IgD-negative memory B cell (primary cell): ENCODE measurements around the gene OOSP2. TPM values are rescaled to one million over a fixed set of nuclear protein-coding genes. Genes with fewer than 3 reads are reported as not detected.

Experiments used
- polyA plus RNA-seq: library from polyadenylated mRNA; unstranded; fragments of 300-500 nt; fragmentation: Illumina TruSeq; gene quantifications from one replicate; pipeline ENCODE4 v1.2.3, GENCODE V29; 2021

OOSP2 gene
- polyA plus RNA-seq, 1 donor from 2014 or later: not detected

Other genes with a start within 250 kb of the OOSP2 start
- 82.6 TPM for gene MRPL16, start 229.6 kb upstream of the OOSP2 start, polyA plus RNA-seq
- not detected for gene CBLIF, start 194.9 kb upstream of the OOSP2 start, polyA plus RNA-seq
- gene TCN1, start 173.9 kb upstream of the OOSP2 start, polyA plus RNA-seq: not detected
- not detected for gene OOSP3, start 161.6 kb upstream of the OOSP2 start, polyA plus RNA-seq
- not detected for gene OOSP1, start 102.0 kb upstream of the OOSP2 start, polyA plus RNA-seq
- gene OOSP4A, start 76.4 kb upstream of the OOSP2 start, polyA plus RNA-seq: not detected
- gene OOSP4B, start 23.2 kb upstream of the OOSP2 start, polyA plus RNA-seq: not detected
- gene MS4A3, start 16.3 kb downstream of the OOSP2 start, polyA plus RNA-seq: not detected
- not detected for gene MS4A2, start 48.3 kb downstream of the OOSP2 start, polyA plus RNA-seq
- 2.4 TPM for gene MS4A6A, start 142.7 kb downstream of the OOSP2 start, polyA plus RNA-seq
- not detected for gene MS4A4E, start 202.7 kb downstream of the OOSP2 start, polyA plus RNA-seq
- gene MS4A4A, start 240.3 kb downstream of the OOSP2 start, polyA plus RNA-seq: not detected